Ishikawa (cell line): ENCODE data around the gene FHL2.

Experiments
- CEBPB ChIP-seq: IDR thresholded peaks from 2 replicates; pipeline ENCODE4 v1.6.1; 2012
- EGR1 ChIP-seq: IDR thresholded peaks from 2 replicates; pipeline ENCODE4 v1.6.1; 2012
- EP300 ChIP-seq: IDR thresholded peaks from 2 replicates; pipeline ENCODE4 v1.6.1; 2012; ENCODE audit warnings: borderline replicate concordance
- NFIC ChIP-seq: IDR thresholded peaks from 2 replicates; pipeline ENCODE4 v1.6.1; 2012
- RAD21 ChIP-seq: IDR thresholded peaks from 2 replicates; pipeline ENCODE4 v1.6.1; 2012; ENCODE audit warnings: low read depth
- TCF12 ChIP-seq: IDR thresholded peaks from 2 replicates; pipeline ENCODE4 v1.6.1; 2012; ENCODE audit warnings: low read depth
- TEAD4 ChIP-seq: IDR thresholded peaks from 2 replicates; pipeline ENCODE4 v1.6.1; 2012
- YY1 ChIP-seq: IDR thresholded peaks from 2 replicates; pipeline ENCODE4 v1.6.1; 2012; ENCODE audit warnings: low read depth
- ZBTB7A ChIP-seq: IDR thresholded peaks from 2 replicates; pipeline ENCODE4 v1.6.1; 2012; ENCODE audit warnings: low read depth
- TF ChIP-seq, protein P1 (sequence below): IDR thresholded peaks from 2 replicates; pipeline ENCODE4 v1.6.1; 2012
- TF ChIP-seq, protein P2 (sequence below): IDR thresholded peaks from 2 replicates; pipeline ENCODE4 v1.6.1; 2012
- TF ChIP-seq, protein P3 (sequence below): IDR thresholded peaks from 2 replicates; pipeline ENCODE4 v1.6.1; 2012; ENCODE audit warnings: low read depth, mild to moderate bottlenecking

- TF ChIP-seq, protein P1, sequence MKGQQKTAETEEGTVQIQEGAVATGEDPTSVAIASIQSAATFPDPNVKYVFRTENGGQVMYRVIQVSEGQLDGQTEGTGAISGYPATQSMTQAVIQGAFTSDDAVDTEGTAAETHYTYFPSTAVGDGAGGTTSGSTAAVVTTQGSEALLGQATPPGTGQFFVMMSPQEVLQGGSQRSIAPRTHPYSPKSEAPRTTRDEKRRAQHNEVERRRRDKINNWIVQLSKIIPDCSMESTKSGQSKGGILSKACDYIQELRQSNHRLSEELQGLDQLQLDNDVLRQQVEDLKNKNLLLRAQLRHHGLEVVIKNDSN = no peak
- TF ChIP-seq TEAD4 (no peak), EP300 (no peak), ZBTB7A (no peak), NFIC (no peak), EGR1 (no peak), YY1 (no peak), TCF12 (no peak), CEBPB (no peak), RAD21 (no peak)
- TF ChIP-seq, protein P2, sequence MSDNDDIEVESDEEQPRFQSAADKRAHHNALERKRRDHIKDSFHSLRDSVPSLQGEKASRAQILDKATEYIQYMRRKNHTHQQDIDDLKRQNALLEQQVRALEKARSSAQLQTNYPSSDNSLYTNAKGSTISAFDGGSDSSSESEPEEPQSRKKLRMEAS = no peak
- TF ChIP-seq, protein P3, sequence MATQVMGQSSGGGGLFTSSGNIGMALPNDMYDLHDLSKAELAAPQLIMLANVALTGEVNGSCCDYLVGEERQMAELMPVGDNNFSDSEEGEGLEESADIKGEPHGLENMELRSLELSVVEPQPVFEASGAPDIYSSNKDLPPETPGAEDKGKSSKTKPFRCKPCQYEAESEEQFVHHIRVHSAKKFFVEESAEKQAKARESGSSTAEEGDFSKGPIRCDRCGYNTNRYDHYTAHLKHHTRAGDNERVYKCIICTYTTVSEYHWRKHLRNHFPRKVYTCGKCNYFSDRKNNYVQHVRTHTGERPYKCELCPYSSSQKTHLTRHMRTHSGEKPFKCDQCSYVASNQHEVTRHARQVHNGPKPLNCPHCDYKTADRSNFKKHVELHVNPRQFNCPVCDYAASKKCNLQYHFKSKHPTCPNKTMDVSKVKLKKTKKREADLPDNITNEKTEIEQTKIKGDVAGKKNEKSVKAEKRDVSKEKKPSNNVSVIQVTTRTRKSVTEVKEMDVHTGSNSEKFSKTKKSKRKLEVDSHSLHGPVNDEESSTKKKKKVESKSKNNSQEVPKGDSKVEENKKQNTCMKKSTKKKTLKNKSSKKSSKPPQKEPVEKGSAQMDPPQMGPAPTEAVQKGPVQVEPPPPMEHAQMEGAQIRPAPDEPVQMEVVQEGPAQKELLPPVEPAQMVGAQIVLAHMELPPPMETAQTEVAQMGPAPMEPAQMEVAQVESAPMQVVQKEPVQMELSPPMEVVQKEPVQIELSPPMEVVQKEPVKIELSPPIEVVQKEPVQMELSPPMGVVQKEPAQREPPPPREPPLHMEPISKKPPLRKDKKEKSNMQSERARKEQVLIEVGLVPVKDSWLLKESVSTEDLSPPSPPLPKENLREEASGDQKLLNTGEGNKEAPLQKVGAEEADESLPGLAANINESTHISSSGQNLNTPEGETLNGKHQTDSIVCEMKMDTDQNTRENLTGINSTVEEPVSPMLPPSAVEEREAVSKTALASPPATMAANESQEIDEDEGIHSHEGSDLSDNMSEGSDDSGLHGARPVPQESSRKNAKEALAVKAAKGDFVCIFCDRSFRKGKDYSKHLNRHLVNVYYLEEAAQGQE = no peak
Measured at GRCh38 chr2:105432044-105432399, 33.2 kb upstream of the FHL2 start.
